LNCaP clone FGC (cell line): ENCODE measurements around the gene MYBBP1A.
"Not testable (repeated sequence)": the region's sequence is repeated elsewhere in the genome, so short reads cannot be mapped to it uniquely, and the experiment has no call there.

Source experiments
- DNase-seq: peaks from one replicate; pipeline ENCODE4 v3.0.0-alpha.2; 2011; ENCODE audit warnings: low read depth
- H3K4me3 ChIP-seq: 2 replicates; pipeline ENCODE4 v1.5.1; 2011; ENCODE audit warnings: mild to moderate bottlenecking, low read depth, low read length, control low read depth
- CTCF ChIP-seq: IDR thresholded peaks from 2 replicates; pipeline ENCODE4 v1.5.1; 2012; ENCODE audit warnings: mild to moderate bottlenecking; ENCODE audit not compliant: control insufficient read depth, insufficient read depth; ENCODE audit errors: extremely low read depth

Gene MYBBP1A

GRCh38 chr17:4594406-4594805 is 39.2 kb upstream of the MYBBP1A start:
- no peak overlapping the region for H3K4me3 ChIP-seq
- no peak for DNase-seq
- TF ChIP-seq CTCF = no peak

DNA sequence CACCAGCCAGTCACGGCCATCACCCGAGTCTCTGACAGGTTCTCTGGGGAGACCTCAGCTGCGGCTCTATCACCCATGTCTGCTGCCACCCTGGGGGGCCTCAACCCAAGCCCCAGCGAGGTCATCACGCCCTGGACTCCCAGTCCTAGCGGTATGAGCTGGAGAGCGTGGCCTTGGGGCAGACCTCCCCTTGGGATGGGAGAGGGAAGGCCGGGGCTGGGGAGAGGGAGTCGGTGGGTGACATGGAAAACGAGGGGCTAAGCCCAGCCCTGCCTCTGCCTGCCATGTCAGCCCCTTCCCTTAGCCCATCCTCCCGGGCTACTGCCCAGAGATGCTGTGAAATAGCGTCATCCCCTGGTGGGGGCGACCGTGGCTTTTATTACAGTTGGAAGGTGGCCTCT is 37.8 kb upstream of the MYBBP1A start:
- H3K4me3 ChIP-seq = no peak overlapping the region
- no peak for TF ChIP-seq CTCF
- no peak for DNase-seq

- TF ChIP-seq CTCF = no peak
- no peak overlapping the region for H3K4me3 ChIP-seq
- DNase-seq = no peak
Observed at GRCh38 chr17:4592240-4593005, 37.2 kb upstream of the MYBBP1A start.

GRCh38 chr17:4591529-4591928 is 36.3 kb upstream of the MYBBP1A start:
- no peak overlapping the region for H3K4me3 ChIP-seq
- DNase-seq = no peak
- no peak for TF ChIP-seq CTCF

DNA sequence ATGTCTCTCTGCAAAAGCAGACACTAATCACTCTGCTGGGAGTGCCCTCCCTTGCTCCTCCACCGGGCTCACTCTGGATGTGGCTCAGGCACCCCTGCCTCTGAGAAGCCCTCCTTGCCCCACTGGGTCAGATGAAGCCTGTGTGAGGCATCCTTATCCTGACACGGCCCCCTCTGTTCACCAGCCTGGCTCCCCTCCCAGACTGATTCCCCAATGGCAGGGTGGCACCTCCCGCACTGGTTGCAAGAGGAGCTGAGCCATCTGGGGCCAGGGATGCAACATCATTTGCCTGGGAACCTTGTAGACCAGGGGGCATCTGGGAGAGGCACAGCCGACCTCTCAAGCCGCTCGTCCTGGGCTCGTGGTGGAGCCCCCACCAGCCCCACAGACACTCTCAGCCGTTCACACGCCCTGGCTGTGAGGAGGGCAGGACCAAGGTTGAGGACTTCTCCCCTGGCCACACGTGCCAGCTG is 35.8 kb upstream of the MYBBP1A start:
- DNase-seq = no peak
- no peak for TF ChIP-seq CTCF
- H3K4me3 ChIP-seq = no peak overlapping the region

DNA sequence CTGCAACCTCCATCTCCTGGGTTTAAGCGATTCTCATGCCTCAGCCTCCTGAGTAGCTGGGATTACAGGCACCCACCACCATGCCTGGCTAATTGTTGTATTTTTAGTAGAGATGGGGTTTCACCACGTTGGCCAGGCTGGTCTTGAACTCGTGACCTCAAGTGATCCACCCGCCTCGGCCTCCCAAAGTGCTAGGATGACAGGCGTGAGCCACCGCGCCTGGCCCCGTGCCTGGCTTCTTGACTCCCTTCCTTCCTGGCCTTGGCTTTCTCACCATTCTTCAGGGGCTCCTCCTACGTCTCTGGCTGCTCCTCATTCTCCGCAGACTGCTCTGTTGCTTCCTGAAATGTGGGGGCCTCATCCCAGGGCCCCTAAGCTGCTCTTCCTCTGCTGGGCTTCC is 34.9 kb upstream of the MYBBP1A start:
- DNase-seq, H3K4me3 ChIP-seq: not testable (repeated sequence)

- no peak for DNase-seq
- TF ChIP-seq CTCF = no peak
- no peak overlapping the region for H3K4me3 ChIP-seq
Observed at GRCh38 chr17:4588898-4589625, 33.9 kb upstream of the MYBBP1A start.
